Coronary artery (tissue), 2 donors: ENCODE results near the gene MSH3.

Source experiments
- DNase-seq: peaks from one replicate; pipeline ENCODE4 v3.0.0-alpha.2; 2017; ENCODE audit warnings: low spot score
- H3K27ac ChIP-seq, 2 donors: fragments of 200-600 bp; sonication (generic); one replicate each; pipeline ENCODE4 v1.5.1; 2016 to 2019
- H3K4me3 ChIP-seq: fragments of 200-600 bp; sonication (generic); 2 replicates; pipeline ENCODE4 v1.5.1; 2016; ENCODE audit warnings: mild to moderate bottlenecking, moderate library complexity
- CTCF ChIP-seq: fragments of 200-600 bp; sonication (generic); IDR thresholded peaks from one replicate; pipeline ENCODE4 v1.5.1; 2019; ENCODE audit warnings: antibody characterized with exemption

Gene MSH3

GRCh38 chr5:80745490-80745889 is 91.0 kb downstream of the MSH3 start:
- no peak overlapping the region for H3K27ac ChIP-seq
- no peak for TF ChIP-seq CTCF
- no peak for DNase-seq

GRCh38 chr5:80747922-80748321 is 93.5 kb downstream of the MSH3 start:
- no peak overlapping the region for H3K4me3 ChIP-seq
- H3K27ac ChIP-seq, result no peak overlapping the region
- no peak for TF ChIP-seq CTCF
- no peak for DNase-seq

More at GRCh38 chr5:80745490-80745889, 91.0 kb downstream of the MSH3 start:
- H3K4me3 ChIP-seq, result no peak overlapping the region

GRCh38 chr5:80752427-80752826 is 98.0 kb downstream of the MSH3 start:
- no peak for TF ChIP-seq CTCF
- H3K4me3 ChIP-seq, result no peak overlapping the region
- DNase-seq, result no peak
- no peak overlapping the region for H3K27ac ChIP-seq

- DNase-seq, result no peak
- no peak for TF ChIP-seq CTCF
Observed at GRCh38 chr5:80753712-80754111, 99.3 kb downstream of the MSH3 start.

GRCh38 chr5:80754900-80755299 is 100.4 kb downstream of the MSH3 start:
- no peak overlapping the region for H3K4me3 ChIP-seq
- DNase-seq, result no peak
- H3K27ac ChIP-seq, result no peak overlapping the region
- no peak for TF ChIP-seq CTCF

More at GRCh38 chr5:80753712-80754111, 99.3 kb downstream of the MSH3 start:
- Histone ChIP-seq H3K27ac (no peak overlapping the region), H3K4me3 (no peak overlapping the region)

- TF ChIP-seq CTCF, result no peak
- DNase-seq, result no peak
- Histone ChIP-seq H3K27ac (no peak overlapping the region), H3K4me3 (no peak overlapping the region)
Observed at GRCh38 chr5:80755626-80756025, 101.2 kb downstream of the MSH3 start.

- DNase-seq, result no peak
- no peak overlapping the region for H3K27ac ChIP-seq
- no peak overlapping the region for H3K4me3 ChIP-seq
- no peak for TF ChIP-seq CTCF
Observed at GRCh38 chr5:80756292-80756691, 101.8 kb downstream of the MSH3 start.
